ENCODE results near the gene MYLK2. TPM values are rescaled to one million over a fixed set of nuclear protein-coding genes. Genes with fewer than 3 reads are reported as not detected.

Gene MYLK2
- polyA plus RNA-seq, 1 donor from 2014 or later = 0.22 TPM

DNA sequence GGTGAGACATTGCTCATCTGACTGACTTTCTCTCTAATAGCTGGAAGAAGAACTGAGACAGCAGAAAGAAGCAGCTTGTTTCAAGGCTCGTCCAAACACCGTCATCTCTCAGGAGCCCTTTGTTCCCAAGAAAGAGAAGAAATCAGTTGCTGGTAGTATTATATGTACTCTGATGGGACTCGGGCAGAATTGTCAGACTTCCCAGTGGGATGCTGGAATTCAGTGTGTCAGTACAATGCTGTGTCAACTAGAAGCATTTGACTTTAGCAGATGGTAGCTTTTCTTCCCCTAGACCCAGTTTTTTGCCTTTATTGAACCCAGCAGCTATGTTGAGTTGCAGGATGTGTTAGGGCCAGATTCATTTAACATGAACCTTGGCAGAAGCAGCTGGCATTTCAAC, 21.8 kb upstream of the MYLK2 start:
- no peaks in the 10 kb centered on the region for H3K9me2 ChIP-seq (ENCODE audit: insufficient read depth, low read length)
- peak overlapping the region; percentile 1 for H3K27ac ChIP-seq (ENCODE audit: low read length)
- TF ChIP-seq, protein P1, sequence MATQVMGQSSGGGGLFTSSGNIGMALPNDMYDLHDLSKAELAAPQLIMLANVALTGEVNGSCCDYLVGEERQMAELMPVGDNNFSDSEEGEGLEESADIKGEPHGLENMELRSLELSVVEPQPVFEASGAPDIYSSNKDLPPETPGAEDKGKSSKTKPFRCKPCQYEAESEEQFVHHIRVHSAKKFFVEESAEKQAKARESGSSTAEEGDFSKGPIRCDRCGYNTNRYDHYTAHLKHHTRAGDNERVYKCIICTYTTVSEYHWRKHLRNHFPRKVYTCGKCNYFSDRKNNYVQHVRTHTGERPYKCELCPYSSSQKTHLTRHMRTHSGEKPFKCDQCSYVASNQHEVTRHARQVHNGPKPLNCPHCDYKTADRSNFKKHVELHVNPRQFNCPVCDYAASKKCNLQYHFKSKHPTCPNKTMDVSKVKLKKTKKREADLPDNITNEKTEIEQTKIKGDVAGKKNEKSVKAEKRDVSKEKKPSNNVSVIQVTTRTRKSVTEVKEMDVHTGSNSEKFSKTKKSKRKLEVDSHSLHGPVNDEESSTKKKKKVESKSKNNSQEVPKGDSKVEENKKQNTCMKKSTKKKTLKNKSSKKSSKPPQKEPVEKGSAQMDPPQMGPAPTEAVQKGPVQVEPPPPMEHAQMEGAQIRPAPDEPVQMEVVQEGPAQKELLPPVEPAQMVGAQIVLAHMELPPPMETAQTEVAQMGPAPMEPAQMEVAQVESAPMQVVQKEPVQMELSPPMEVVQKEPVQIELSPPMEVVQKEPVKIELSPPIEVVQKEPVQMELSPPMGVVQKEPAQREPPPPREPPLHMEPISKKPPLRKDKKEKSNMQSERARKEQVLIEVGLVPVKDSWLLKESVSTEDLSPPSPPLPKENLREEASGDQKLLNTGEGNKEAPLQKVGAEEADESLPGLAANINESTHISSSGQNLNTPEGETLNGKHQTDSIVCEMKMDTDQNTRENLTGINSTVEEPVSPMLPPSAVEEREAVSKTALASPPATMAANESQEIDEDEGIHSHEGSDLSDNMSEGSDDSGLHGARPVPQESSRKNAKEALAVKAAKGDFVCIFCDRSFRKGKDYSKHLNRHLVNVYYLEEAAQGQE (IDR thresholded peaks at IDR 0.05; ENCODE audit: borderline replicate concordance) = peak; percentile 79
- TF ChIP-seq MXI1 (conservative IDR thresholded peaks at IDR 0.05; ENCODE audit: poor library complexity, severe bottlenecking) (no peak), EP300 (conservative IDR thresholded peaks at IDR 0.05; ENCODE audit: poor library complexity, severe bottlenecking) (peak; percentile 33), POLR2AphosphoS5 (IDR thresholded peaks at IDR 0.05) (peak; percentile 22)
- no peak overlapping the region for H3K9ac ChIP-seq (ENCODE audit: low read length)
- H2AFZ ChIP-seq (ENCODE audit: low read depth, low read length) = no peak overlapping the region
- H3K79me2 ChIP-seq (replicated peaks; ENCODE audit: insufficient read depth, low read length) = no peaks in the 10 kb centered on the region
- H3K36me3 ChIP-seq (ENCODE audit: insufficient read depth, low read length) = peaks cover 6% of the 10 kb centered on the region
- no peak overlapping the region for H3K4me3 ChIP-seq (ENCODE audit: low read length)
- no peaks in the 10 kb centered on the region for H3F3A ChIP-seq (ENCODE audit: insufficient read depth, low read length, poor library complexity, severe bottlenecking)
- no peaks in the 10 kb centered on the region for H3K27me3 ChIP-seq (ENCODE audit: insufficient read depth, low read depth, low read length)
- no peaks in the 10 kb centered on the region for H3K9me3 ChIP-seq (ENCODE audit: low read length)
- H4K20me1 ChIP-seq (ENCODE audit: insufficient read depth) = no peaks in the 10 kb centered on the region
- H3K4me2 ChIP-seq (ENCODE audit: low read length) = no peak overlapping the region

DNA sequence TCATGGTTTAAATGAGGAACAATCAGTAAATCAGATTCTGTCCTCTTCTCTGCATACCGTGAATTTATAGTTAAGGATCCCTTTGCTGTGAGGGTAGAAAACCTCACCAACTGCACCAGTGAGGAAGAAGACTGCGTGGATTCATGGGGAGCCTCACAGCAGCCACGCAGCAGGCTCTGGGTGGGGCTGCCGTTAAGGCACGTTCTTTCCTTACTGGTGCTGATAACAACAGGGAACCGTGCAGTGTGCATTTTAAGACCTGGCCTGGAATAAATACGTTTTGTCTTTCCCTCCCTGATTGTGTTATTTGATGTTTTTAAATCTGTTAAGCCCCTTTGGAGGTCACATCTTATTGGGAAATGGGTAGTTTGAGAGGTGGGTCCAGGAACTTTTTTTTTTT, 17.6 kb upstream of the MYLK2 start:
- Histone ChIP-seq H3K4me2 (ENCODE audit: low read length) (no peak overlapping the region), H3K9me2 (ENCODE audit: insufficient read depth, low read length) (no peaks in the 10 kb centered on the region), H3K9me3 (ENCODE audit: low read length) (no peaks in the 10 kb centered on the region), H3K27me3 (ENCODE audit: insufficient read depth, low read depth, low read length) (no peaks in the 10 kb centered on the region), H3K9ac (ENCODE audit: low read length) (no peak overlapping the region), H3K79me2 (replicated peaks; ENCODE audit: insufficient read depth, low read length) (no peaks in the 10 kb centered on the region), H3K4me3 (ENCODE audit: low read length) (no peak overlapping the region), H3F3A (ENCODE audit: insufficient read depth, low read length, poor library complexity, severe bottlenecking) (no peaks in the 10 kb centered on the region), H4K20me1 (ENCODE audit: insufficient read depth) (no peaks in the 10 kb centered on the region), H3K36me3 (ENCODE audit: insufficient read depth, low read length) (no peaks in the 10 kb centered on the region), H3K27ac (ENCODE audit: low read length) (no peak overlapping the region), H2AFZ (ENCODE audit: low read depth, low read length) (no peak overlapping the region)
- TF ChIP-seq RAD21 (conservative IDR thresholded peaks at IDR 0.05) (no peak), EP300 (conservative IDR thresholded peaks at IDR 0.05; ENCODE audit: poor library complexity, severe bottlenecking) (no peak), SMC3 (conservative IDR thresholded peaks at IDR 0.05; ENCODE audit: poor library complexity) (no peak), POLR2AphosphoS5 (IDR thresholded peaks at IDR 0.05) (no peak)
- TF ChIP-seq, protein P1 (IDR thresholded peaks at IDR 0.05; ENCODE audit: borderline replicate concordance) = no peak

All from neural cell (in vitro differentiated cells).